ENCODE data around the gene LTO1.

DNA sequence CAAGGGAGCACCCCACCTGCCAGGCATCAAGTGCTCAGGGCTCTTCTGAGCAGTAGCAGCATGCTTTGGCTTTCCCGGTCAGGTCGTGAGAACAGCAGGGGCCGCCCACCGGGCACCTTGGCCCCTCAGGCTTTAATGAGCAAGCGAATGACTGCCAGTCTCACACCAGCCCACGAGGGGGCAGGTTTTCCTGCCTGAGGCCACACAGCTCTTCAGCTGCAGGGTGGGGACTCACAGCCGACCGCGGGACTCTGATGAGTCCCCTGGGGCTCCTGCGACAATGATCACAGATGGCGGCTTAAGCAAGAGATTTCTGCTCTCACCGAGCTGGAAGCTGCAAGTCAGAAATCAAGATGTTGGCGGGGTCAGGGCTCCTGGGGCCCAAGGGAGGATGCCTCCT, 43.0 kb upstream of the LTO1 start:
- TF ChIP-seq, protein P1, sequence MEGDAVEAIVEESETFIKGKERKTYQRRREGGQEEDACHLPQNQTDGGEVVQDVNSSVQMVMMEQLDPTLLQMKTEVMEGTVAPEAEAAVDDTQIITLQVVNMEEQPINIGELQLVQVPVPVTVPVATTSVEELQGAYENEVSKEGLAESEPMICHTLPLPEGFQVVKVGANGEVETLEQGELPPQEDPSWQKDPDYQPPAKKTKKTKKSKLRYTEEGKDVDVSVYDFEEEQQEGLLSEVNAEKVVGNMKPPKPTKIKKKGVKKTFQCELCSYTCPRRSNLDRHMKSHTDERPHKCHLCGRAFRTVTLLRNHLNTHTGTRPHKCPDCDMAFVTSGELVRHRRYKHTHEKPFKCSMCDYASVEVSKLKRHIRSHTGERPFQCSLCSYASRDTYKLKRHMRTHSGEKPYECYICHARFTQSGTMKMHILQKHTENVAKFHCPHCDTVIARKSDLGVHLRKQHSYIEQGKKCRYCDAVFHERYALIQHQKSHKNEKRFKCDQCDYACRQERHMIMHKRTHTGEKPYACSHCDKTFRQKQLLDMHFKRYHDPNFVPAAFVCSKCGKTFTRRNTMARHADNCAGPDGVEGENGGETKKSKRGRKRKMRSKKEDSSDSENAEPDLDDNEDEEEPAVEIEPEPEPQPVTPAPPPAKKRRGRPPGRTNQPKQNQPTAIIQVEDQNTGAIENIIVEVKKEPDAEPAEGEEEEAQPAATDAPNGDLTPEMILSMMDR (IDR thresholded peaks at IDR 0.05 in 8 of 11, conservative IDR thresholded peaks at IDR 0.05 in 3 of 11): peak in 4 of 11 experiments; percentile 10 to 49 (median 34)
- no peak for TF ChIP-seq POLR2AphosphoS5 (IDR thresholded peaks at IDR 0.05)

Data from spleen (tissue), 7 donors.